OCI-LY7 (cell line): ENCODE results near the gene DPYD.

Experiments used
- EZH2phosphoT487 ChIP-seq: fragments of 200-600 bp; sonication (generic); IDR thresholded peaks from 2 replicates; pipeline ENCODE4 v1.6.1; 2018; ENCODE audit warnings: low read depth, borderline replicate concordance, mild to moderate bottlenecking, mixed run types, antibody characterized with exemption, low read length, moderate library complexity, mixed read lengths
- TF ChIP-seq, protein P1 (sequence below): fragments of 200-600 bp; sonication (generic); conservative IDR thresholded peaks from 2 replicates; pipeline ENCODE4 v1.5.1; 2014; ENCODE audit warnings: mild to moderate bottlenecking, antibody characterized with exemption, low read length, moderate library complexity, mixed read lengths

- TF ChIP-seq, protein P1, sequence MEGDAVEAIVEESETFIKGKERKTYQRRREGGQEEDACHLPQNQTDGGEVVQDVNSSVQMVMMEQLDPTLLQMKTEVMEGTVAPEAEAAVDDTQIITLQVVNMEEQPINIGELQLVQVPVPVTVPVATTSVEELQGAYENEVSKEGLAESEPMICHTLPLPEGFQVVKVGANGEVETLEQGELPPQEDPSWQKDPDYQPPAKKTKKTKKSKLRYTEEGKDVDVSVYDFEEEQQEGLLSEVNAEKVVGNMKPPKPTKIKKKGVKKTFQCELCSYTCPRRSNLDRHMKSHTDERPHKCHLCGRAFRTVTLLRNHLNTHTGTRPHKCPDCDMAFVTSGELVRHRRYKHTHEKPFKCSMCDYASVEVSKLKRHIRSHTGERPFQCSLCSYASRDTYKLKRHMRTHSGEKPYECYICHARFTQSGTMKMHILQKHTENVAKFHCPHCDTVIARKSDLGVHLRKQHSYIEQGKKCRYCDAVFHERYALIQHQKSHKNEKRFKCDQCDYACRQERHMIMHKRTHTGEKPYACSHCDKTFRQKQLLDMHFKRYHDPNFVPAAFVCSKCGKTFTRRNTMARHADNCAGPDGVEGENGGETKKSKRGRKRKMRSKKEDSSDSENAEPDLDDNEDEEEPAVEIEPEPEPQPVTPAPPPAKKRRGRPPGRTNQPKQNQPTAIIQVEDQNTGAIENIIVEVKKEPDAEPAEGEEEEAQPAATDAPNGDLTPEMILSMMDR = no peak
- TF ChIP-seq EZH2phosphoT487 = no peak
Measured at GRCh38 chr1:97307151-97307550, 613.7 kb downstream of the DPYD start.
